ENCODE data around the gene CDC42.

GRCh38 chr1:22122273-22123070 lies 70.0 kb downstream of the CDC42 start:
- TF ChIP-seq CEBPB (IDR thresholded peaks at IDR 0.05) (no peak), NFIC (IDR thresholded peaks at IDR 0.05) (no peak), RAD21 (IDR thresholded peaks at IDR 0.05; ENCODE audit: low read depth) (no peak), CREB1 (IDR thresholded peaks at IDR 0.05; ENCODE audit: low read depth) (no peak), ZBTB7A (IDR thresholded peaks at IDR 0.05; ENCODE audit: low read depth) (no peak), YY1 (IDR thresholded peaks at IDR 0.05; ENCODE audit: low read depth) (no peak), EP300 (IDR thresholded peaks at IDR 0.05; ENCODE audit: borderline replicate concordance) (no peak), REST (IDR thresholded peaks at IDR 0.05; ENCODE audit: low read depth) (no peak), USF1 (IDR thresholded peaks at IDR 0.05) (no peak)

Data from Ishikawa (cell line).